NCI-H2196 treated with DMSO at 0.1 percent for 48 hours (cell line): ENCODE data around the gene CASQ1.

Source experiments
- DNase-seq: peaks from one replicate; lab custom pipeline; 2025; ENCODE audit not compliant: unreplicated experiment; lab: John Stamatoyannopoulos, UW

Gene CASQ1

DNA sequence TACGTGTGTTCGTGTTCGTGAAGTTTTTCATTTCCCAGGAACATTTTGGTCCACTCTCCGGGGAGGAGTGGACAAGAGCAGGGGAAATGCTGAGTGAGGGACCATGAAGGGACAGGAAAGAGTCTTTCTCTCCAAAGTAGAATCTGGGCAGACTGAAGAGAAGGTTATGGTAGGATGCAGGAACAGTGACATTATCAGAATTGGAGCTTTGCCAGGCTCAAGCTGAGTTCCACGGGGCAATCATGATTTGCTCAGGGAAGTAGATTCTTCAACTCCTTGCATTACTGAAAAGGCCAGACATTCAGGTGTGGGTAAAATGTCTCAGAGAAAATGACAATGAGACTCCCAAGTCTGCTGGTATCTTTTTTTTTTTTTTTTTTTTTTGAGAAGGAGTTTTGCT, 22.4 kb upstream of the CASQ1 start:
- DNase-seq, result no peak

- no peak for DNase-seq
Measured at GRCh38 chr1:160168609-160169369, 21.6 kb upstream of the CASQ1 start.

- DNase-seq, result no peak
Measured at GRCh38 chr1:160169553-160170399, 20.6 kb upstream of the CASQ1 start.

DNA sequence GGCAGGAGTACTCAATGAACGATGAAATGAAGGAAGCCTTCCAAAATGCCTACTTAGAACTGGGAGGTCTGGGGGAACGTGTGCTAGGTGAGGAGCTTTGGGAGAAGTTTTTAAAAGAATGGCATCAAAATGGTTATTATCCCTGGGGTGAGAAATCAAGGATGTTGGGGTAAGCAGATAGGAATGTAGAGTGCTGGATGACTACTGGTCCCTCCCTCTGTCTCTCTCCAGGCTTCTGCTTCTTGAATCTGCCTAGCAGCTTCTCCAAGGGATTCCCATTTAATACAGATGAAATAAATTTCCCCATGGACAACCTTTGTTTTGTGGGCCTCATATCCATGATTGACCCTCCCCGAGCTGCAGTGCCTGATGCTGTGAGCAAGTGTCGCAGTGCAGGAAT, 19.0 kb upstream of the CASQ1 start:
- DNase-seq, result no peak

GRCh38 chr1:160171980-160172379, 18.4 kb upstream of the CASQ1 start:
- no peak for DNase-seq

DNA sequence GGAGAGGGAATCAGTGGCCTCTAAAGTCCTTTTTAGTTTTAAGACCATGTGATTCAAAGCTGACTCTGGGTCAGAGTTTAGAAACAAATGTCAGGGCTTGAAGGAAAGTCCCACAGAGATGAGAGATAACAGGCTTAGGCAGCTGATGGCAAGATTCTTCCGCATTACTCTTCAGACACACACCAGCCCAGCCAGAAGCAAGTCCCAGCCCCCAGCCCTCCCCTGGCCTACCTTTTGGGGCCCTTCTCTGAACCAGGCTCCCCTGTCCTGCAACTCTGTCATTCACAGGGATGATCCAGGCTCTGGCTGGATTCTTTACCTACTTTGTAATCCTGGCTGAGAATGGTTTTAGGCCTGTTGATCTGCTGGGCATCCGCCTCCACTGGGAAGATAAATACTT, 13.1 kb upstream of the CASQ1 start:
- DNase-seq, result no peak

GRCh38 chr1:160177667-160178066, 12.7 kb upstream of the CASQ1 start:
- DNase-seq, result no peak

- DNase-seq, result no peak
Measured at GRCh38 chr1:160178731-160179130, 11.6 kb upstream of the CASQ1 start.

DNA sequence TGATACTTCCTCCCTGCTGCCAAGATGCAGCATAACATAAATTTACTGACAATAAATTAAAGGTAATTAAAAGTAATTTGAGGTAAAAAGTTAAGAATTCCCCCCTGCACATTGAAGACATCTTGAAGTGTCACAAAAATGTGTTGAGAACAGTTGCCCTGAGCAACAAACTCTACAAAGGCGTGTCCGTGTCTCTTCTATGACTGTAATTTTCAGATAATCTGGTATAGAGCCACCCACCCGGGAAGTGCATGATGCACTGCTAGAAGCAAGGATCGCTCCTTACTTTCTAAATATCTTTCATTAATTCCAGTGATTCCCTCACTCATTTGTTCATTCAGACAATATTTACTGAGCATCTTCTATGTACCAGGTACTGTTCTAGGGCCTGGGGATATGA, 11.0 kb upstream of the CASQ1 start:
- DNase-seq, result no peak

GRCh38 chr1:160186246-160186645, 4.1 kb upstream of the CASQ1 start:
- DNase-seq, result no peak

DNA sequence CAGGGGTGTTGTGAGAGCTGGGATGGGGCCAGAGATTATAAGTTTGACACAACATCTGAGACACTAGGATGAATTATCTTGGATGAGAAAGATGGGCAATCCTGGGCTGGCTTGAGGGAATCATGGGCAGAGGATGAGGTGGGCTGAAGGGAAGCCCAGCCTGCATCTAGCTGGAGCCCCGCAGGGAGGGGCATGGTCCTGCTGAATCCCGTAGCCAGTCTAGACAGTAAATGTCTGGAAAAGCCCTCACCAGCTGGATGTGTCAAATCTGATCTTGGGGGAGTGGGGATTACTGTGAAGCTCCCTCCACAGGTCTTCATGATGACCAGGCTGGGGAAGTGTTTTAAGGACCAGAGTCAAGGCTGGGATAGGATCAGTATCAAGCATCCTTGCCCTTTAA, 3.6 kb upstream of the CASQ1 start:
- DNase-seq, result no peak

- no peak for DNase-seq
Measured at GRCh38 chr1:160187407-160187806, 3.0 kb upstream of the CASQ1 start.

- no peak for DNase-seq
Measured at GRCh38 chr1:160188341-160188740, 2.0 kb upstream of the CASQ1 start.

GRCh38 chr1:160191756-160192155, 1.4 kb downstream of the CASQ1 start:
- no peak for DNase-seq

DNA sequence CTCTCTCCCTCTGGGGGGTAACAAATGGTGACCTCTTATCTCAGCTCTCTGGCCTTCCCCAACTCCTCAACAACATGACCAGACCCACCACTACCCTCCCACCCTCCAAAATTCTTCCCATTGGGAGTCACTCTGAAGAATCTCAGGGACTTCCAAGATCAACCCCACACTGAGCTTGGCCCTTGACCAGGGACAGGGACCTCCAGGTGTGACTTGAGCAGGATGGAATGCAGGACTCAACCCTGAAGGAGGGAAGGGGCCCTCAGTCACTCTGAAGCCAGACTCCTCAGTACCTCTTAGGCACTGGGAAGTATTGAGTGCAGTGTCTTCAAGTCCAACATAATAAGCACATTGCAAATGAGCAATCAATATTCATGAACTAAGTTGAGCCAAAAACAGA, 1.9 kb downstream of the CASQ1 start:
- DNase-seq, result no peak

- DNase-seq, result peak; percentile 78
Measured at GRCh38 chr1:160193091-160193819, 2.9 kb downstream of the CASQ1 start.

DNA sequence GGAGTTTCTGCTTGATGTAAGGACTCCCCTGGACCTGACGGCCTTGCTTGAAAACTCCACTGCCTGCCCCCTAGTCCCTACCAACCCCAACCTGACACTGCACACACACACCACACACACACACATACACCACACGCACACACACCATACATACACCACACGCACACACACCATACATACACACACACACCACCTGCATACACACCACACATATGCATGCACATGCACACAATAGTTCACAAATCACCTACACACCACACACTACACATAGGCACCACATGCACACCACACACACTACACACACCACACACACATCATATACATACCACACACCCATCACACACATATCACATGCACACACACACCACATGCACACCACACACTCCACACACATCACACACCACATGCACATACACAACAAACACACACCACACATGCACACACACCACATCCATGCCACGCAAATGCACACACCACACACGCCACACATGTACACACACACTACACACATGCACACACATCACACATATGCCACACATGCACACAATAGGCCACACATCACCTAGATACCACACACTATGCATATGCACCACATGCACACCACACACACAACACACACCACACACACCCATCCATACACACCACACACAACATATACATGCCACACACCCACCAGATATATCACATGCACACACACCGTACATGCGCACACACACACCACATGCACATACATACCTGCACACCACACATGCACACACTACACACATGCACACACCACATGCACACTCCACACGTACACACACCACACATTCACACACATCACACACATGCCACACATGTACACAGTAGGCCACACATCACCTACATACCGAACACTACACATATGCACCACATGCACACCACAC, 3.7 kb downstream of the CASQ1 start:
- DNase-seq, result no peak

- no peak for DNase-seq
Measured at GRCh38 chr1:160194737-160195059, 4.3 kb downstream of the CASQ1 start.

DNA sequence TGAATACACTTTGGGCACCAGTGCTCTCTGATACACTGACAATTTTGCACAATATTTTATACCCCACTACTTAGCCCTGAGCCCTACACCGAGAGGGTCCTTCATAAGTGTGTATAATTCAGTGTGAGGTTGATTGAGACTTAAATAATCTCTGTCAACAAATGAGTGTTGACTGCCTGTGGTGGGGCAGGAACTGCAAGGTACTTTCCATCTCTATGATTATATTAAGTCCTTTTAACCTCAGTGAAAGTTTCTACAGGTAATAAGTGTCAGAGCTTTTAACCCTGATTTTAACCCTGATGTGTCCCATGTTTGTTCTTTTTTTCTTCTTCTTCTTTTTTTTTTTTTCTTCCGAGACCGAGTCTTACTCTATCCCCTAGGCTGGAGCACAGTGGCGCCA, 5.8 kb downstream of the CASQ1 start:
- no peak for DNase-seq

DNA sequence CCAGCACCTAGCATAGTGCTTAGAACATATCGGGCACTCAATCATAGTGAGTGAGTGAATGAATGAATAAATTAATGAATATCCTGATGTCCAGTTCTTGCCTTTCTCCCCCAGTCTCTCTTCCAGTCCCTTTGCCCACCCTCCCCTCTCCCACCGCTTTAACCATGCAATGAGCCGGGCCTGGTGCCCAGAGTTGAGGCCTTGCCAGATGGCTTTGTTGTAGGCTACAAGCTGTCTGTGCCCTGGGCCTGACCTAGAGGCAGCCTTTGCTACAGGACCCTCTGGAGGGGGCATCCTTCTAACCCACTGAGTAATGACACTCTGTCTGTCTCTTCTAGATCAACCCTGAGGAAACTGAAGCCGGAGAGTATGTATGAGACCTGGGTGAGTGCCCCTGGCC, 6.9 kb downstream of the CASQ1 start:
- DNase-seq, result no peak

DNA sequence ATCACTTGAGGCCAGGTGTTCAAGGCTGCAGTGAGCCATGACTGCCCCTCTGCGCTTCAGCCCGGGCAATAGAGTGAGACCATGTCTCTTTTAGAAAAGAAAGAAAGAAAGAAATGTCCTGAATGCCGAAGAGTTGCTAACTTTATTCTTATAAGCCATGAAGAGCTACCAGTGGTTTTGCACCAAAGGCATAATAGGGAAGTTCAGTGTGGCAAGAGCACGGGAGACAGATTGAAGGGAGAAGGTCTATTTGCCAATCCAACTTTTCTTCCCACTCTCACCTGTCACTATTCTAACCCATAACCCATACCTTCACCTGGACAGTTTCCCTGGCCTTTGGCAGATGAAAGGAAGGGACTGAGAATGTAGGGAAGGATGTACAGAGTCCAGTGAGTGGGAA, 10.4 kb downstream of the CASQ1 start:
- DNase-seq, result no peak
